Raji (cell line): ENCODE results near the gene CD72.

ENCODE experiments used
- POLR2A ChIP-seq: IDR thresholded peaks from 2 replicates; pipeline ENCODE4 v1.6.1; 2011; ENCODE audit warnings: low read depth, low read length, control low read depth; ENCODE audit not compliant: insufficient read depth

CD72 gene

DNA sequence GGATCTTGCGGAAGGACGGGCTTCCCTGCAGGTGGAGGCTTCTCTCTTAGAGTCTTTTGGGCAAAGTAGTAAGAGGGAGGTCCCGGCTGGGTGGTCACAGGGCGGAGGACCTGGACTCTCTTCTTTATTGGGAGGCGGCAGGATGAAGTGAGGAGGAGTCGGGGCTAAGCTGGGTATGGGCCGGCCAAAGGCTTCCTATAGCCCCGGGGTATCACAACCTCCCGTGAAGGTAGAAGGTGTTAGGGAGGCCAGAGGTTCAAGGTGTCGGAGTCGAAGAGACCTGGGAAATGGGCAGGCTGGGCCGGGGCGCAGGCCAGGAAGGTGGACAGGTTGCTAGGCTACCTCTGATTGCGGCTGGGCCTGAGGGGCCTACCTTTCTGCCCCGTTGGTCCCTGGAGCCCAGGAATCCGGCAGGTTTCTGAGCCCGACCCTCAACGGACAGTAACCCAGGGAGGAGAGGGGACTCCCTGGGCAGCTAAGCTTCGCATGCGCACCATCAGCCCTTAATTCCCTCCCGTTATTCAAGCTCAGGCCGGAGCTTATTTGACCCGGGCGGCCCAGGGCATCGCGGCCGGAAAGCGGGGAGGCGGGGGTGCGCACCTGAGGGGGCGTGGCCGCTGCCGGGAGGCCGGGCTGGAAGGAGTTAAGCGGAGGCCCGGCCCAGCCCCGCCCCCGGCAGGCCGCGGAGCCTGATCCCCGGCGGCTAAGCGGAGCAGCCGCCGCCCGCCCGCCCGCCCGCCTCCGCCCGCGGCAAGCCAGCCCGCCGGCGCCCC, 13.4 kb downstream of the CD72 start, which contains the start of gene TESK1:
TESK1 (plus strand) TSS at position 685 of the 773 bp plus-strand sequence. CDS start 358 bp downstream, outside the sequence.
- peak; percentile 59; the same call in 1 of the 2 replicates for TF ChIP-seq POLR2A

- TF ChIP-seq POLR2A = peak; percentile 78
Observed at GRCh38 chr9:35603986-35604577, 14.1 kb downstream of the CD72 start.

GRCh38 chr9:35603506-35603985, 14.7 kb downstream of the CD72 start:
- TF ChIP-seq POLR2A = no peak

DNA sequence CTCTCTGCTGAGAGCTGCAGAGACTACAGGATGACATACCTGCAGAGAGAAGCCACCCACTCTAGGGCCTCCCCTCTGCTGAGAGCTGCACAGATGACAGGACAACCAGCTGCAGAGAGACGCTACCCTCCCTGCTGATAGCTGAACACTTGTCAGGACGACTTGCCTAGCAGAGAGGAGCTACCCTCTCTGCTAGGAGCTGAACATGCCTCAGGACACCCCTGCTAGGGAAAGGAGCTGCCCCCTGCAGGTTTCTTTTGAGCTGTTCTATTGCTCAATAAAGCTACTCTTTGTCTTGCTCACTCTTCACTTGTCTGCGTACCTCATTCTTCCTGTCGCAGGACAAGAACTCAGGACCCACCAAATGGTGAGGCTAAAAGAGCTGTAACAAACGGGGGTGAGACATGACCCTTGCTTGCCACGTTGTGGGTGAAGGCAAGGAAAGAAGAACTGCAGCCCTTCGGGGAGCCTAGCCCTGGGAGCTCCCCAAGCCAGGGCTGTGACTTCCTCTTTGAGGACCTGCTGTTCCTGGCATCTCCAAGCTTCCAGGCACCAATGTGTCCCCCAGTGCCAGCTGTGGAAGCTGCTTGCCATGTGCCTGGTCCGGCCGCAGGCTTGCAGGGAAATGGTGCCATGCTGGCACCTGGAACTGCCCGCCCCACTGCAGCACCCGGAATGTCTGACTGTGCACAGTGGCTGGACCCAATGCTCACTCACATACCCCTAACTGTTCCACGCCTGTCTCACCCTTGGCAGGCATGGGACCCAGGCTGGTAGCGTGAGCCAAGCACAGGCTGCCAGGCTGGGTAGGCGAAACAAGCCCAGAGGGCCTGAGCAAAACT, 18.2 kb downstream of the CD72 start:
- TF ChIP-seq POLR2A = no peak

- TF ChIP-seq POLR2A = no peak
Observed at GRCh38 chr9:35598866-35599590, 19.2 kb downstream of the CD72 start.

GRCh38 chr9:35594471-35594870, 23.7 kb downstream of the CD72 start:
- no peak for TF ChIP-seq POLR2A

GRCh38 chr9:35593581-35593980, 24.6 kb downstream of the CD72 start:
- no peak for TF ChIP-seq POLR2A

- no peak for TF ChIP-seq POLR2A
Observed at GRCh38 chr9:35579130-35579529, 39.1 kb downstream of the CD72 start.

GRCh38 chr9:35577486-35577885, 40.7 kb downstream of the CD72 start:
- TF ChIP-seq POLR2A = no peak

DNA sequence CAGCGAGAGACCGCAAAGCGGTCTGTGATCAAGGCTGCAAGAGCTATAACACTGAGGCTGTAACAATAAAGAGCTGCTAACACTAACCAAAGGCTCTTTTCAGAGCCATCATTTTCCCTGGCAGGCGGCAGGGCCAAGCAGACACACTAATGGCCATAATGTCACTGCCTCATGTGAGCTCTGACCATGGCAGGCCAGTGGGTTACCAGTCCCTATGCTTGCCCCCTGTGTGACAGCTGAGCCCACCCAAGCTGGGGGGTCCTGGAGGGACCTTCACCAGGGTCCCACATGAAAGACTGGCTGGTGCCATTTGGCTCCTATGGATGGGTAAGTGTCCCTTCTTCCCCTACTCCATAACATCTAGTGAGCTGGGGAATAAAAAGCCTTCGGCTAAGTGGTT, 42.7 kb downstream of the CD72 start:
- TF ChIP-seq POLR2A = no peak

DNA sequence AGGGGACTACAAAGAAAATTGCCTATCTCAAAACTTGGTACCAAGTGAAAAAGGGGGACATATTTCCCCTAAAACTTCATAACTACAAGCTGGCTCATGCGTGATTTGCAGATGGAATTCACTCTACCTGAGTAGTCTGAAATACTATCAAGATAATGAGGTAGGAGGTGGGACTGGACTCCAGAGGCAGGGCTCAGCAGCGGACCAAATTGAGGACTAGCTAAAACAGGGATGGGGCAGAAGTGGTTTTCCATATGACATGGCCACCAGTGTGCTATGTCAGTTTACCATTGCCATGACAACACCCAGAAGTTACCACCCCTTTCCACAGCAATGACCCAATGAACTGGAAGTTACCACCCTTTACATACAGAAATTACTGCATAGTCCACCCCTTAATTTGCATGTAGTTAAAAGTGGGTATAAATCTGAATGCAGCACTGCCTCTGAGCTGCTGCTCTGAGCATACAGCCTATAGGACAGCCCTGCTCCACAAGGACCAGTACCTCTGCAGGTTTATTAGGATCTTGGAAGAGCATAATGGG, 43.6 kb downstream of the CD72 start:
- TF ChIP-seq POLR2A = no peak

- no peak for TF ChIP-seq POLR2A
Observed at GRCh38 chr9:35570709-35571504, 47.3 kb downstream of the CD72 start.

GRCh38 chr9:35569206-35569605, 49.0 kb downstream of the CD72 start:
- TF ChIP-seq POLR2A = no peak

DNA sequence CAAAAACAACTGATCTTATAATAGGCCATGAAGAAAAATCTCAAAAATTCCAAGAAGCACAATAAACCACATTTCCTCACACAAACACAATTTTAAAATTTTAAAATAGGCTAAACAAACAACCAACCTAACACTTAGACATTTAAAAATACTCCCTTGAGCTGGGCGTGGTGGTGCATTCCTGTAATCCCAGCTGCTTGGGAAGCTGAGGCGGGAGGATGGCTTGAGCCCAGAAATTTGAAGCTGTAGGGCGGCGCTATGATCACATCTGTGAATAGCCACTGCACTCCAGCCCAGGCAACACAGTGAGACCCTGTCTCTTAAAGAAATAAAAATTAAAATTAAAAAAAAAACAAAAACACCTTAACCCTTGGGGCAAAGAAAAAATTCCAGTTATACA, 50.0 kb downstream of the CD72 start:
- no peak for TF ChIP-seq POLR2A
